Naive B cell (primary cell): ENCODE results near the gene DDI1. TPM values are rescaled to one million over a fixed set of nuclear protein-coding genes. Genes with fewer than 3 reads are reported as not detected.

Source experiments
- ATAC-seq, 2 donors: fragments of 150-1000 bp; cut with Tn5 transposase; 2 replicates each; pipeline ENCODE4 v1.10.0; 2021; ENCODE audit warnings: low read depth in 2 of 2, mild to moderate bottlenecking in 2 of 2, moderate library complexity in 2 of 2
- DNase-seq: peaks from one replicate; pipeline ENCODE4 v3.0.0; 2022
- H3K27ac Mint-ChIP-seq, 6 donors: one replicate each; pipeline ENCODE4 v1.8.0; 2020 to 2022; ENCODE audit warnings: mild to moderate bottlenecking in 6 of 6, mixed read lengths in 6 of 6, moderate library complexity in 5 of 6, inconsistent platforms in 2 of 6
- H3K27me3 Mint-ChIP-seq, 3 donors: one replicate each; pipeline ENCODE4 v1.8.0; 2021 to 2022; ENCODE audit warnings: mixed read lengths in 3 of 3, mild to moderate bottlenecking in 1 of 3
- H3K36me3 Mint-ChIP-seq, 2 donors: one replicate each; pipeline ENCODE4 v1.8.0; 2020 to 2022; ENCODE audit warnings: mixed read lengths in 2 of 2, inconsistent platforms in 1 of 2, mild to moderate bottlenecking in 1 of 2
- H3K4me1 Mint-ChIP-seq, 3 donors: one replicate each; pipeline ENCODE4 v1.8.0; 2020 to 2022; ENCODE audit warnings: mixed read lengths in 3 of 3, inconsistent platforms in 1 of 3, mild to moderate bottlenecking in 1 of 3, moderate library complexity in 1 of 3
- H3K4me3 Mint-ChIP-seq, 8 donors: one replicate each; pipeline ENCODE4 v1.8.0; 2020 to 2022; ENCODE audit warnings: mild to moderate bottlenecking in 8 of 8, mixed read lengths in 8 of 8, moderate library complexity in 8 of 8, inconsistent platforms in 2 of 8
- H3K9me3 Mint-ChIP-seq, 7 donors: one replicate each; pipeline ENCODE4 v1.8.0; 2020 to 2022; ENCODE audit warnings: mixed read lengths in 7 of 7, mild to moderate bottlenecking in 5 of 7, inconsistent platforms in 2 of 7, moderate library complexity in 1 of 7
- polyA plus RNA-seq, 6 donors: library from polyadenylated mRNA; unstranded; fragments of 300-500 nt; fragmentation: Illumina TruSeq; gene quantifications; one replicate each; pipeline ENCODE4 v1.2.3, GENCODE V29; 2021; ENCODE audit warnings: low read depth in 6 of 6

Gene DDI1
- polyA plus RNA-seq, 6 donors from 2014 or later = not detected

GRCh38 chr11:104051778-104052177 lies 15.3 kb downstream of the DDI1 start:
- H3K4me1 Mint-ChIP-seq = no peaks in the 10 kb centered on the region
- no peaks in the 10 kb centered on the region for H3K36me3 Mint-ChIP-seq
- H3K27me3 Mint-ChIP-seq = no peaks in the 10 kb centered on the region
- ATAC-seq = no peak
- H3K4me3 Mint-ChIP-seq = no peak overlapping the region
- no peak for DNase-seq
- peaks cover 0 to 4% (median 0%) of the 10 kb centered on the region in 7 donors for H3K9me3 Mint-ChIP-seq
- no peak overlapping the region for H3K27ac Mint-ChIP-seq

DNA sequence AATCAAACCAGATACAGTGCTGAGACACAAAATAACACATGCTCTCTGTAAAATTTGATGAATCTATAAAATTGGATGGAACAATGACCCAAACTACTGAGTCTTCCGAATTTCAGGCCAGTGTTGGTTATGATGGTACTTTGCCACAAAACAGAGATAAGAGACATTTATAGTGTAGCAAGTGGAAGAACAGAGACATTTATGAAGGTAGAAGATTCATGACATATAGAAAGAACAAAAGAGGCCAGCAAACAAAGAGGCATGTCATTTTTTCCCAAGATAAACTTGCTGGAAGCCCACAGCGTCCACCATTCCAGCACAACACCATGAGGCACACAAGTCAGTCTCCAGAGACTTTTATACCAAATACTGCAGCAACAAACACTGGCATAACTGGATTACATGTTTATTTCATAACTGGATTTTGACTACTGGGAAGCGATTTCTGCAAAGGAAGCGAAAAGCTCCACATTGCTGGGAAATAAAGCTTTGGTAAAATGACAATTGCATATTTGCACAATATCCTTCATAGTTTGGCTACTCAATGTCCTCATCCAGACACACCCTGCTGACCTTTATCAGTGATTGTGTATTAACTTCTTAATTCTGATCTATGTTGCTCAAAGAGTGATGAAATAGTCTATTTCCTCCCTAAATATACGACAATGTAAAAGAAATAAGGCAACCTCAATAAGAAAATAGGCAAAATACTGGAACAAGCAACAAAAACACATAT lies 17.5 kb downstream of the DDI1 start:
- ATAC-seq = no peak
- Mint-ChIP-seq H3K9me3 (peaks cover 0 to 1% (median 0%) of the 10 kb centered on the region in 7 donors), H3K4me1 (no peaks in the 10 kb centered on the region), H3K4me3 (no peak overlapping the region), H3K27ac (no peak overlapping the region), H3K36me3 (no peaks in the 10 kb centered on the region), H3K27me3 (no peaks in the 10 kb centered on the region)
- no peak for DNase-seq

GRCh38 chr11:104054911-104055529 lies 18.6 kb downstream of the DDI1 start:
- Mint-ChIP-seq H3K27ac (no peak overlapping the region), H3K36me3 (no peaks in the 10 kb centered on the region), H3K9me3 (peaks cover 0 to 1% (median 0%) of the 10 kb centered on the region in 7 donors), H3K4me1 (no peaks in the 10 kb centered on the region), H3K27me3 (no peaks in the 10 kb centered on the region), H3K4me3 (no peak overlapping the region)
- ATAC-seq (no peak), DNase-seq (no peak)

- no peaks in the 10 kb centered on the region for H3K27me3 Mint-ChIP-seq
- no peak for DNase-seq
- H3K27ac Mint-ChIP-seq = no peak overlapping the region
- ATAC-seq = no peak
- H3K9me3 Mint-ChIP-seq = peaks cover 0 to 1% (median 0%) of the 10 kb centered on the region in 7 donors
- no peaks in the 10 kb centered on the region for H3K4me1 Mint-ChIP-seq
- H3K4me3 Mint-ChIP-seq = no peak overlapping the region
- no peaks in the 10 kb centered on the region for H3K36me3 Mint-ChIP-seq
These were observed 19.2 kb downstream of the DDI1 start for GRCh38 chr11:104055596-104055995.

DNA sequence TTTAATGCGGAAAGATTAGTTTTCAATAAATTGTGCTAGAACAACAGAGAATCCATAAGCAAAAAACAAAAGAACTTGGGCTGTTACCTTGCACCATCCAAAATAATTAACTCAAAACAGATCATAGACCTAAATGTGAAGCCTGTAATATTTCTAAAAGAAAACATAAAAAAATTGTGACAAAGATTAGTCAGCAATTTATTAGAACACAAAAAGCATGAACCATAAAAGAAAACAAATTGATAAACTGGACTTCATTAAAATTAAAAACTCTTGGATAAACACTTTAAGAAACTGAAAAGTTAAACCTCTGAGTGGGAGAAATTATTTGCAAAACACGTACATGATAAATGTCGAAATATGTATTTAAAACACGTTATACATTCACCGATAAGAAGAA lies 21.5 kb downstream of the DDI1 start:
- Mint-ChIP-seq H3K27me3 (no peaks in the 10 kb centered on the region), H3K4me1 (no peaks in the 10 kb centered on the region), H3K4me3 (no peak overlapping the region), H3K27ac (no peak overlapping the region), H3K9me3 (peaks cover 0 to 1% (median 0%) of the 10 kb centered on the region in 7 donors), H3K36me3 (no peaks in the 10 kb centered on the region)
- ATAC-seq = no peak
- no peak for DNase-seq

DNA sequence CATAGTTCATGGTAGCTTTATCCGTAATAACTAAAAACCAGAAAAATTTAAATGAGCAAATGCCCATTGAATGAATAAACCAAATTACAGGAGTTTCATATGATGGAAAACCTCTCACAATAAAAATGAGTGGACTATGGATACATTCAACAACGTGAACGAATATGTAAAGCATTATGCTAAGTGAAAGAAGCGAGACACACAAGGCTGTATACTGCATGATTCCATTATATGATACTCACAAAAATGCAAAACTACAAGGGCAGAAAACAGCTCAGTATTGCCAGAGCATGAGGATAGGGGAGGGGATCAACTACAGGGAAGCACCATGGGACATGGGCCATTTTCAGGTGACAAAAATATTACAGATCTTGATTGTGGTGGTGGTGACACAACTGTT lies 22.2 kb downstream of the DDI1 start:
- Mint-ChIP-seq H3K27ac (no peak overlapping the region), H3K27me3 (no peaks in the 10 kb centered on the region), H3K9me3 (peaks cover 0 to 1% (median 0%) of the 10 kb centered on the region in 7 donors), H3K4me1 (peaks cover 0 to 3% (median 0%) of the 10 kb centered on the region in 3 donors), H3K36me3 (no peaks in the 10 kb centered on the region), H3K4me3 (no peak overlapping the region)
- DNase-seq (no peak), ATAC-seq (no peak)

DNA sequence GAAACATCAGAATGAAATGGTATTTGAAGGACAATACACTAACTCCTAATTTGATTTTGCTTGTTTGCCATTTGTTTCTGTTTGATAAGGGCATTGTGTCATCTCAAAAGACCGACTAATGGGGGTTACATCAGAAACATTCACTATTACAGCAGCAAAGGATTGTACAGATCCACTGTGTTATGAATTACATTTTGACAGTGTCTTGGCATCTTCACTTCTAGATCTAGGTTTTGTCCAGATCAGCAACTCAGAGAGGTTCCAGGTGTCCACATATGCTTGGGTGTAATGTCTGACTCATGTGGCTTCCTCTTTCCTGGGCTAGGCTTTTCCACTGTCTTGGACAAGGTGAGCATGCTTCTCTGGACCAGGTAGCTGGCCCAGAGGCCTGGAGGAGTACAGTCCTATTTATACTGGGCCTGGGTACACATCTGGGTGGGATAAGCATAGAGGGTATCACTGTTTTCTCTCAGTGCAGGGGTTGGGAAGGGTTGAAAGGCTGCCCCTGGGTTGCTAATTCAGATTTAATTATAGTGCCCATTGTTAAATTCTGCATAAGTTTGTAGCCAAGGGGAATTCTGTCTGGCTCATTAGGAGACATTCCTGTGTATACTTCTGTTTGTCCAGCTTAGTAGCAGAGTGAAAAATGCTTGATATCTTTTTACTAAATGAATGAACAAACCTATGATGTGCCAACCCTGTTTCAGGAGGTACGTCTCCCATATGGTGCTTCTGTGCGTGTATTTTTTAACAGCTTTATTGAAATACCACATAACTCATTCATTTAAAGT lies 23.8 kb downstream of the DDI1 start:
- peaks cover 0 to 1% (median 0%) of the 10 kb centered on the region in 7 donors for H3K9me3 Mint-ChIP-seq

GRCh38 chr11:104060820-104061219 lies 24.4 kb downstream of the DDI1 start:
- ATAC-seq = no peak
- H3K36me3 Mint-ChIP-seq = no peaks in the 10 kb centered on the region
- no peak for DNase-seq
- H3K27ac Mint-ChIP-seq = no peak overlapping the region
- peaks cover 0 to 1% (median 0%) of the 10 kb centered on the region in 7 donors for H3K9me3 Mint-ChIP-seq
- peaks cover 0 to 4% (median 0%) of the 10 kb centered on the region in 3 donors for H3K4me1 Mint-ChIP-seq
- no peaks in the 10 kb centered on the region for H3K27me3 Mint-ChIP-seq
- H3K4me3 Mint-ChIP-seq = no peak overlapping the region

More for the DNA sequence above, 23.8 kb downstream of the DDI1 start:
- DNase-seq = no peak
- Mint-ChIP-seq H3K4me1 (peaks cover 0 to 4% (median 0%) of the 10 kb centered on the region in 3 donors), H3K27ac (no peak overlapping the region), H3K27me3 (no peaks in the 10 kb centered on the region), H3K36me3 (no peaks in the 10 kb centered on the region), H3K4me3 (no peak overlapping the region)
- no peak for ATAC-seq

GRCh38 chr11:104061853-104062521 lies 25.5 kb downstream of the DDI1 start:
- H3K9me3 Mint-ChIP-seq = no peaks in the 10 kb centered on the region
- no peak for DNase-seq
- ATAC-seq = no peak
- H3K27me3 Mint-ChIP-seq = no peaks in the 10 kb centered on the region
- H3K4me3 Mint-ChIP-seq = no peak overlapping the region
- H3K4me1 Mint-ChIP-seq = peaks cover 0 to 4% (median 0%) of the 10 kb centered on the region in 3 donors
- no peaks in the 10 kb centered on the region for H3K36me3 Mint-ChIP-seq
- peak overlapping the region in 1 of 6 donors; percentile 10 for H3K27ac Mint-ChIP-seq

DNA sequence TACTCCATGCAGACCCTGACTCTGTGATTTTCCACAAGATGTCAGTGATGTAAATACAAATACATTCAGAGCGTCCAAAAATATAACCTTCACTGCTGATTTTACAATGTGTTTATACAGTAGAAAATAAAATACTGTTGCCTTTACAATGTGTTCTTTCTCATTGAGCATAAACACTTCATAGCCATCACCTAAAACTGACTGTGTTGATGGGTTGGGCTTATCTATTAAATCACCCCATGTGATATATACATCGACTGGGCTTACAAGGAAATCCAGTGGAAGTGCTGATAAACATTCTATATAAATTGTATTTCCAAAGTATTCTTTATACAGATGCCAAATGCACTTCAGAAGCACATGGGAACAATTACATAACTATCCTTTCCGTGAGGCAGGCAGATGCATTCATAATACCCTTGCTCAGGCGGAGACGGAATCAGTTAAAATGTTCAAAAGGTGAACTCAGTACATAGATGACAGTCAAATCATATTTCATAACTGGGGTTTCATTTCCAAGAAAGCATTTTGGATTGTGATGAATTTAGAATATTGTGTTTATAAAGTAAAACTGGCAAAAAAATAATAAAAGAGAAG lies 27.7 kb downstream of the DDI1 start:
- Mint-ChIP-seq H3K4me1 (peaks cover 0 to 4% (median 0%) of the 10 kb centered on the region in 3 donors), H3K27me3 (no peaks in the 10 kb centered on the region), H3K9me3 (no peaks in the 10 kb centered on the region), H3K27ac (no peak overlapping the region), H3K36me3 (no peaks in the 10 kb centered on the region), H3K4me3 (no peak overlapping the region)
- DNase-seq = no peak
- no peak for ATAC-seq

DNA sequence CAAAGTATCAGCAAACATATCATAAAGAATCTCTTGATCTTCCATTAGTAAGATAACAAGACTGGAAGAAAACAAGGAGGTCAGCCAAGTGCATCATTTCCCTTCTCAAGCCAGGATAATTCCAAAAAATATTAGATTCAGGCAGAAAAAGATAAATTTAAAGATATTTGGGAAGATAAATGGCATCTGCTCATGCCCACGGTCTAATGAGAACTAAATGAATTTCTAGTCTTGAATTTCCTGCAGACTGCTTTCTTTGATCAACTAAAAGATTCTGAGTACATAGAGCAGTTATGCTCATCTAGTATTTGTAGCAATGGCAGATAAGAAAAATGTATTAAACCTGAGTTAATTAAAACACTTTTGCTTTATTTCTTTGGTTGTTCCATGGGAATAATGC lies 31.1 kb downstream of the DDI1 start:
- DNase-seq (no peak), ATAC-seq (no peak)
- Mint-ChIP-seq H3K27me3 (no peaks in the 10 kb centered on the region), H3K36me3 (no peaks in the 10 kb centered on the region), H3K4me1 (peaks cover 0 to 4% (median 0%) of the 10 kb centered on the region in 3 donors), H3K9me3 (no peaks in the 10 kb centered on the region), H3K27ac (no peak overlapping the region), H3K4me3 (no peak overlapping the region)

- peak; percentile 76 to 79 for ATAC-seq
These were observed 37.7 kb downstream of the DDI1 start for GRCh38 chr11:104073950-104074705.

More at GRCh38 chr11:104073950-104074705, 37.7 kb downstream of the DDI1 start:
- Mint-ChIP-seq H3K36me3 (no peaks in the 10 kb centered on the region), H3K4me1 (peaks cover 3 to 8% (median 5%) of the 10 kb centered on the region in 3 donors), H3K27me3 (peaks cover 0 to 4% (median 0%) of the 10 kb centered on the region in 3 donors), H3K4me3 (no peak overlapping the region), H3K9me3 (no peaks in the 10 kb centered on the region), H3K27ac (peak overlapping the region in 1 of 6 donors; percentile 5)
- no peak for DNase-seq
